Measurements from ENCODE around the gene CACNA2D2. TPM values are rescaled to one million over a fixed set of nuclear protein-coding genes. Genes with fewer than 3 reads are reported as not detected.

CACNA2D2 gene
- total and polyA plus RNA-seq, 2 of the 13 experiments (the other 11 are each of a cell fraction or from before 2014, with no cell fraction given): not detected

DNA sequence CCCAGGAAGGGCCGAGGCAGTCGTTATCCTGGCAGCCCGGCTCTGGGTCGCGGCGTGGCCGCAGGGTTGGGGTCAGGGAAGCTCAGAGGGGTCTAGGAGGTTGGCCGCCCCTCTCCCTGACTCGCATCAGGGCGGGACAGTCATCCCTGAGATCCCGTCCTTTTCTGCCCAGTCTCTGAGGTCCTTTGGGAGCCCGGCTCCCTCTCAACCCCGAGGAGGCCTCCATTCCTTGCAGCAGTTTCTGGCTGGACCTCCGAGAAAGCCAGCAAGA is 181.4 kb downstream of the CACNA2D2 start (continued):
- TF ChIP-seq AHDC1 (CRISPR knock-in tag; IDR thresholded peaks at IDR 0.05; ENCODE audit: borderline replicate concordance) (no peak), CENPX (CRISPR knock-in tag; IDR thresholded peaks at IDR 0.05) (no peak), TBL1XR1 (IDR thresholded peaks at IDR 0.05; ENCODE audit: borderline replicate concordance, low read length, partially characterized antibody) (no peak), ZNF138 (CRISPR knock-in tag; IDR thresholded peaks at IDR 0.05; ENCODE audit: low read depth) (peak; percentile 33; the same call in 1 of the 2 replicates), SIX1 (CRISPR knock-in tag; IDR thresholded peaks at IDR 0.05; ENCODE audit: borderline replicate concordance) (0 out of 2 replicates have a peak, but pooled peaks have one; percentile 8), GFI1 (CRISPR knock-in tag; IDR thresholded peaks at IDR 0.05; ENCODE audit: borderline replicate concordance) (no peak), GATAD1 (CRISPR knock-in tag; IDR thresholded peaks at IDR 0.05) (no peak), ZSCAN22 (CRISPR knock-in tag; IDR thresholded peaks at IDR 0.05) (peak; percentile 90), ZNF782 (CRISPR knock-in tag; IDR thresholded peaks at IDR 0.05; ENCODE audit: borderline replicate concordance) (no peak), KDM6A (CRISPR knock-in tag; IDR thresholded peaks at IDR 0.05; ENCODE audit: low read depth) (no peak), ZBTB20 (CRISPR knock-in tag; IDR thresholded peaks at IDR 0.05; ENCODE audit: borderline replicate concordance, low read depth) (no peak), ZIK1 (CRISPR knock-in tag; IDR thresholded peaks at IDR 0.05; ENCODE audit: borderline replicate concordance, low read depth) (no peak), FIP1L1 (IDR thresholded peaks at IDR 0.05; ENCODE audit: borderline replicate concordance, insufficient read depth, low read depth, low read length) (no peak), NFATC3 (CRISPR knock-in tag; IDR thresholded peaks at IDR 0.05) (no peak), SP1 (IDR thresholded peaks at IDR 0.05) (no peak), SP1 (CRISPR knock-in tag; IDR thresholded peaks at IDR 0.05) (no peak), ZBTB10 (CRISPR knock-in tag; IDR thresholded peaks at IDR 0.05; ENCODE audit: borderline replicate concordance) (no peak), NCOA1 (CRISPR knock-in tag; IDR thresholded peaks at IDR 0.05) (no peak), DDIT3 (CRISPR knock-in tag; IDR thresholded peaks at IDR 0.05) (no peak), ZNF766 (CRISPR knock-in tag; IDR thresholded peaks at IDR 0.05; ENCODE audit: borderline replicate concordance) (peak; percentile 79; the same call in 1 of the 2 replicates)
- TF ChIP-seq, protein P1, sequence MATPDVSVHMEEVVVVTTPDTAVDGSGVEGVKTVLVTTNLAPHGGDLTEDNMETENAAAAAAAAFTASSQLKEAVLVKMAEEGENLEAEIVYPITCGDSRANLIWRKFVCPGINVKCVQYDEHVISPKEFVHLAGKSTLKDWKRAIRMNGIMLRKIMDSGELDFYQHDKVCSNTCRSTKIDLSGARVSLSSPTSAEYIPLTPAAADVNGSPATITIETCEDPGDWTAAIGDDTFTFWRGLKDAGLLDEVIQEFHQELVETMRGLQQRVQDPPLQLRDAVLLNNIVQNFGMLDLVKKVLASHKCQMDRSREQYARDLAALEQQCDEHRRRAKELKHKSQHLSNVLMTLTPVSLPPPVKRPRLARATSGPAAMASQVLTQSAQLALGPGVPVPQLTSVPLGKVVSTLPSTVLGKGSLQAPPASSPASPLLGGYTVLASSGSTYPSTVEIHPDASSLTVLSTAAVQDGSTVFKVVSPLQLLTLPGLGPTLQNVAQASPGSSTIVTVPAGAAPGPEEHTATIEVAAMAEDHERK (CRISPR knock-in tag; IDR thresholded peaks at IDR 0.05; ENCODE audit: low read depth): no peak

Measured in HepG2 (cell line).